Midbrain (tissue), 1 donor: ENCODE data around the gene PLEKHA7.
"Not testable (repeated sequence)": the region's sequence is repeated elsewhere in the genome, so short reads cannot be mapped to it uniquely, and the experiment has no call there.

Experiments used
- DNase-seq: peaks from one replicate; lab custom pipeline; 2025; lab: John Stamatoyannopoulos, UW

The PLEKHA7 gene

DNA sequence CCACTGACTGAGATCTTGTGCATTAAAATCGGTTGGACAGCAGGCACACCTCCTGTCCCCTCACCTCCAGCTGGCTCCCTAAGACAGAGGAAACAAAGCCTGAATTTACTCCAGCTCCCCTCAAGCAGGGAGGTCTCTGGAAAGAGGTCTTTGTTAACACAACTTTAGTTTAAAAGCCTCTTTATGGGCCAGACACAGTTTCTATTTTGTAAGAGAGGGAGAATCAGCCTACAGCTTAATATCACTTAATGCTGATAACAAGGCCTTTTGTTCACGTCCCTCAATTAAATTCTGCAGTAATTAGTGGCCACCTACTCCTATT lies 36.3 kb downstream of the PLEKHA7 start:
- DNase-seq, result no peak

DNA sequence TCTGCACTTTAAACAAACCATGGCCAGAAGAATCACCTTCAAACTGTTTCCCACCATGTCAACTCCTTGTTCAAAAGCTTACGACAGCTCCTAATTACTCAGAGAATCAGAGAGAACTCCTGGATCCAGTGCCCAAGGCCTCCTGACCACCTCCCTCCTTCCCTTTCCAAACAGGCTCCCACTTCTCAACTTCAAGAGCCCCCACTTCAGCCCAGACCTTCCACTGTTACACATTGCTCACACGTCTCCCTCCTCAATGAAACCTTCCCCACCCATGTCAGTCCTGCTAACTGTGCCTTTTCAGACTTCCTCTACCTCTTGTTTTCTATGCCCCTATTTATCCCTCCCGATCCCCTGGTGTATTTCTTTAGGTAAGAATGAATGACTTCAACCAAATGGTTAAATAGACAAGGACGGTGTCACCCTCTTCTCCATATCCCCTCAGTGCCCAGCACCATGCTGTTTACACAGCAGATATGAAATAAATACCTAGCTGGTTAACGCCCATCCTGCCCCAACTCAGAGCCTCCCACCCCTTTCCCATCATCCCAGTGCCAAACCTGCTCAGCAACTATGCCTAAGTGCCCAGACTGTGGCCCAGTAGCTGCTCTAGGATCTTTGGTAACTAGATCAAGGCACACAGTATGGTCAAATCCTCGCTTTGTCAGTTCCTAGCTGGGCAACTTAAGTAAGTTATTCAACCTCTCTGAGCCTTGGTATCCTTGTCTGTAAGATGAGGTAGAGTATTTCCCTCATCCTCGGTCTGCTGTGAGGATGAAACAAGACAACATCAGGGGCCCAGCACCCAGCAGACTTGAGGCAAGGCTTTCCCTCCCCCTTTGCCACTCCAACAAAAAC lies 36.8 kb downstream of the PLEKHA7 start:
- no peak for DNase-seq

DNA sequence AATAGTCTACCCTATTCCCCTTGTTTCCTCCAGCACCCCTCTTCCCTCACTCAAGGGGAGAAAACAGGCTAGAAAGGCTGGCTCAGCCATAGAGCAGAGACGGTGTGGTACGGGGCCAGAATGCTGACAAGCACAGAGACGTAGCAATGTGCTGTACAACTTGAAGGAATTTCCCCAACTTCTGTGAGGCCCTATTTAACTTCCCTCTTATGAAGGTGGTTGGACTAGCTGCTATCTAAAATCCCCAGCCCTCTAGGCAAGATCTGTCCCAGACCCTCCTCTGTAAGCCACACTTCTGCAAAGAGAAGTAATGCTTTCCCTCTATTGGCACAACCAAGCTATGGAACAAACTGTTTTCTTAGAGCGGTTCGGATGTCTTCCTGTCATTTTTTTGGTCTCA lies 37.8 kb downstream of the PLEKHA7 start:
- no peak for DNase-seq

DNA sequence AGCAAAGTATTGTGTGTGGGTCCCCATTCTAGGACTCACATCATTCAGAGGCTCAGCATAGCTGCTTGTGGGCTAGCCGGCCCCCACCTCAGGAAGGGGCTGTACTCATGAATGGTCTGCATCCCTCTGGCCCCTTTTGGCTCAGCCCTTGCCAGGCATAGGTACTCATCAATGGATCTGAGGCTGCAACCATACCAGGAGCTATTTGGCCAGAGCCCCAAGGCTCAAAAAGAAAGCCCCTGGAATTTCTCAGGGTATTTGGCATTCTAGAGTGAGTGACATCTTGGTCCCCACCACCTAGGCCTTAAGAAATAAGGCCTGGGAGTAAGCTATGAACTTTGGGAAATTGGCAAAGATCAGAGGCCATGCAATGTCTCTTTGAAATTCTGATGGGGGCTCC lies 38.3 kb downstream of the PLEKHA7 start:
- DNase-seq, result no peak

DNA sequence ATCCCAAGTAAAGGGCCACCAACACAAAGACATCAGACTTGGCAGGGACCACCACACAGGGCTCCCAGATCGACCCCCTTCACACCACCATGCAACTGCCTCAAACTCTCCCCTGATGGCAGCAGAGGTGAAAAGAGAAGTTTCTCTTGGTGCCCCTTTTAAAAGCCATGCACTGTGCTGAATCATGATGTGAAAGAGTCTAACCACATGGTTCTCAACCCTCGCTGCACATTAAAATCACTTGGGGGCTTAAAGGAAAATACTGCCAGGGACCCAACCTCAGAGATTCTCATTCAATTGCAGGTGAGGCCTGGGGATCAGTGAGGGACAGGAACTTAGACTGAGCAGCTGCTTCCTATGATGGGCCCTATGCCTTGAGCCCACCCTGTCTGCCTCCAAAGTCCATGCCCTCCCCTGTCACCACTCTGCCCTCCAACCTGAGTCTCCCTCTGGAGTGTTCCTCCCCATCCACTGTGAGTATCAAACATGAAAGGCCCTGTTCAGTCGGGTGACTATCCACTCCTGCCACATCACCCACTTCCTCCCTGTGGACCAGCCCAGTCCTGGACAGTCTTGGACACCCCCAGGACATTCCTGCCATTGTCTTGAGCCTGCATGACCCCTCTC lies 40.8 kb downstream of the PLEKHA7 start:
- no peak for DNase-seq

DNA sequence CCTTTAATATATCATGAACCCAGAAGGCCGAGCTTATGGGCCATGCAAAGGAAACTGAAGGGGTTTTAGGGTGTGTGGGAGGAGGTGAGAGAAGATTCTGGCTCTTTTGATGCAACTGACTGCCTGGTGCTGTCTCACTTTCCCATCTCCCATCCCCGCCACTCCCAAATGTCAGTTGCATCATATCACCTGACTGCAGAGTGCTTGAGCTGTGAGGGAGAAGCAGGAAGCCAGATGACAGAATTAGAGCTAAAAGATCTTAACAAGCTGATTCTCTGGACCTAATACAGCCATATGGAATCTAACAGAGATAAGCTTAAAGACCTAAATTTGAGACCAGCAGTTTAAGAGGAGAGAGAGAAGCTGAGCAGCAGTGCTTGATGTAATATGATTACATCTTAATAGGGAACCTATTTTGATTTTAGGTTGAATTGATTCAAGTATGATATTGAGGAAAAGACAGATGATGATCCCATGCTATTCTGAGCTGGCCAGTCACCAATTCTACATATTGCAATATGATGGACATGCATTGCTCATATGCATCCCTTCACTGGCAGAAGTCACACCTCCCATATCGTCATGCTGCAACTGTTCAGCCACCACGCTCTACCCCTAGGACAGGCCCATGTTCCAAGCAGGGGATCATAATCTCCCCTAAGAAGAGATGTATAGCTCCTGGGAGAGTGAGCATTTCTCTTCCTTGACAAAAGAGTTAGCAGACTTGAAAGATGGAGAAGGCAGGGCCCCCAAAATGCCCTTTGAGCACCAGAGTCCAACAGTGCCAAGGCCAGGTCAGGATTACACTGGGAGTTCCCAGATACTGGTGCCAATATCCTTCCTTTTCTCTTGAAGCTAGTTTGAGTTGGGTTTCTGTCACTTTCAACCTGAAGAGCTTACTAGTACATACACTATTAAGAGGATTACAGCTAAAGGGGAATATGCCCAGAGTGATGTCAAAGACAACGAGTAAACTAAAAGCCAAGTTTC lies 44.9 kb downstream of the PLEKHA7 start:
- no peak for DNase-seq

DNA sequence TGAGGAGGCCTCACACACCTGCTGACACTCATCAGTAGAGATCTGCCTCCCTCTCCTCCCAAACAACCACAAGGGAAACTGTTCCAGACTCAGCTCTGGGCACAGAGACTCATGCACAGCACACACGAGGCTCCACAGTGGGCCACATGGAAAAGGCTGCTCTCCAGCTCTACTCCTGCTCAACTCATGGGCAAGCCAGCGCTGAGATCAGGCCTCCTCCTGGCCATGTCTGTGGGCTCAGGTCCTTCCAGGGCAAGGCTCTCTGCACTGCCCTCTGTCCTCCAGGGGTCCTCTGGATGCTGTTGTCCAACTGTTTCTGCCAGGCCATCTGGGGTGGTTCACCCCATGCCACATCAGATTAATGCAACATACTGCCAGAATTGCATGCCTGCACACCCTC lies 46.0 kb downstream of the PLEKHA7 start:
- no peak for DNase-seq

DNA sequence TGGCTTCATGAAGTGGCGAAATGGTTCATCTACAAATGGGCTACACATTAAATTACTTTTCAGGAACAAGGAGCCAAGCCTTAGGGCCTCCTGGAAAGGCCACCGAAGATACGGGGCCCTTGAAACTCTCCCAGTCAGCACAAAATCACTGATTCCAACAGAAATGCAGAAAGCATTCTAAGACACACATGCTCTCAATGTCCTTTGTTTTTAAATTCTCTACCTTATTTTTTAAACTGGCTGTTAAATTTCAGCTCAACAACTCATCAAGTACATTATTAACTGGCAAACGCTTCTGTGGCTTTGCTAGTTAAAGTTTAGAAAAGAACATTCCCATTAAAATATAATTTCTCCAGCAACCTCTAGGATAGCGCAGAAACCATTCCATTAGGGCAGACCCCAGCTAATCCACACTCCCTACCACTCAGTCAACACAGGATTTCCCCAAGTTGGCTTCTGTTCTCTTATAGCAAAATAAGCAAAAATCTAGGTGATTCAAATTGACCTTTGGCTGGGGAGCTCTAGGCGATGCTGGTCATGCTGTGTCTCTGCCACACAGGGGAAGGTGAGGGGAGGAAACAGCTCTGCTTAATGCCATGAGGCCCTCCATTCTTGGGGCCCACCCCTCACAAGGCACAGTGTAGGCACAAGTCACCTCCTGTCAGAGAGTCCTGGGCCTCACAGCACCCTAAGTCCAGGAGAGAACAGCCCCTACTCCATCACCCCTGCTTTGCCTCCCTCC lies 47.1 kb downstream of the PLEKHA7 start:
- no peak for DNase-seq

DNA sequence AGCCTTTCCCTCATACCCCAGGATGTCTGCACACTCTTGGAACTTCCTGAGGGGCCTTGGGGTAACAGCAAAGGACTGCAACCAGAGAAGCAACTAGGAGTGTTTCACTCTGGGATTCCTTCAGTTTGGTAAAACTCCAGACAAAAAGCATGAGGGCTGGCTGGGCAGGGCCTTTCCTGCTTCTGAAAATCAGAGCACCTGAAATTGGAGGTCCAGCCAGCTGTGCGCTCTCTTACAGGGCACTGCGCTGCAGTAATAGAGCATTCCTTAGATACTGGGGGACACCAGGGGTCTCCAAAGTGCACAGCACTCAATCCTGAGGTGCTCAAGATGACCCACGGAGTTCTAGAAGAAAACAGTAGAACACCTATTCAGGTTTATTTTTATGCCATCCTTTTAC lies 49.7 kb downstream of the PLEKHA7 start:
- DNase-seq, result no peak

DNA sequence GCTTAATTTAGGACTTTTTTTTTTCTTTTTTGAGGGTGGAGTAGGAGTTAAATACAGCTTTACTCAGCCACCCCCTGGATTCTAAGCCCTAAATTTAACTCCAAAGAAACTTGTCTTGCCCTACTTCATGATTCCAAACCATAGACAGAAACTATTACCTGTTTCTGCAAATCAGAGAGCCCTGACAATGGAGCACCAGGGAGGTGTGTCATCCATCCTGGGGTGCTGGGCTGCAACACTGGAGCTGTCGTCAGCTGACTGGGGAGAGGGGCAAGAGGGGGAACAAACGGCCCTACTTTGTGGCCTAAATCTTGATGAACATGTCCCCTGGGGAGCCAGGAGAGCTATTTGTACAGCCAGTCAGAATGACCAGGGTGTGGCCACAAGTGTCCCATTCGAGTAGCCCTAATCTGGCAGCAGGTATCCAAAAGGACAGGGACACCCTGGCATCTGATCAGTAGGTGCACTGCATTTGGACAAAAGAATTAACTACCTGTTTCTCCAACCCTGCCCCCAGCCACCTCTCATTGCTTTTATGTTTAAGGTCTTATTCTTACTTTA lies 50.8 kb downstream of the PLEKHA7 start:
- DNase-seq, result no peak

DNA sequence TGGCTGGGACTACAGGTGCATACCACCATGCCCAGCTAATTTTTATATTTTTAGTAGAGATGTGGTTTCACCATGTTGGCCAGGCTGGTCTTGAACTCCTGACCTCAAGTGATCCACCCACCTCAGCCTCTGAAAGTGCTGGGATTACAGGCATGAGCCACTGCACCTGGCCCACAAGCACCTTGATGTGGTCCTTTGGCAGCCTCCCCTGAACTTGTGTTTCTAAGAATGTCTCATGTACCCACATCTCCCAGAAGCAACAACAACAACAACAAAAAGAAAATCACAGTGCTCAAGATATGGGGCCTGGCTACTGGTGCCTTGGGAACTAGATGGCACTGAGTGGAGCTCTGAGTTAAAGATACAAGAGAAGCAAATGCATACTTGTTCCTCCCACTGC lies 51.6 kb downstream of the PLEKHA7 start:
- not testable (repeated sequence) for DNase-seq

DNA sequence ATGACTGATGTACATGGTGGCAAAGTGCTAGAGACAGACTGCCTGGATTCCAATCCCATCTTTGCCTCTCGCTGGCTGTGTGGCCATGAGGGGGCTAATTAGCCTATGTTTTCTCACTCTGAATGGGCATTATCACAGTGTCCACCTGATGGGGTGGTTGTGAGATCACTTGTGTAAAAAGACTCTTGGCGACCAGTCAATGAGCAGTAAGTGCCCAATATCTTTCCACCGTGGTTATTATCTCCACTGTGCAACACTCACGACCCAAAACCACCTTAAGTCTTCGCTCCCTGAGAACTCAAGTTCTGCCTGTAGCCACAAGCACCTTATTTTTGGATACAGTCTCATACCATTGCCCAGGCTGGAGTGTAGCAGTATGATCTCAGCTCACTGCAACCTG lies 52.1 kb downstream of the PLEKHA7 start:
- DNase-seq, result no peak

DNA sequence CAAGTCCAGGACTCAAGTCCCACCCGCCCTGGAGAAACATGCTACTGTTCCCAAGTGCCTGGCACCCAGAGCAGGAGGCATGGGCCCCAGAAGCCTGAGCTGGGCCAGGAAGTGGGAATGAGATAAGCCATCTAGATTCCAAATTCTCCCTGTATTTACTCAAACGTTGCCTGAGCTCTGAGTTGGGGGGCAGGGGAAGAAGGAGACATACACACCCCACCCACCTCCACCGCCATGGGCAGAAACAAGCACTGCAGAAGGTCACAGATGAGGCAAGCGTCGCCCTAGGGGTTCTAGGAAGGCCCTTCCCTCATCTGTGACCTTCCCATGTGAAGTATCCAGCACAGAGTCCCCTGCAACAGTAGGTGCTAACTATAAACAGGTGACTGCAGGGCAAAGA lies 54.0 kb downstream of the PLEKHA7 start:
- no peak for DNase-seq

DNA sequence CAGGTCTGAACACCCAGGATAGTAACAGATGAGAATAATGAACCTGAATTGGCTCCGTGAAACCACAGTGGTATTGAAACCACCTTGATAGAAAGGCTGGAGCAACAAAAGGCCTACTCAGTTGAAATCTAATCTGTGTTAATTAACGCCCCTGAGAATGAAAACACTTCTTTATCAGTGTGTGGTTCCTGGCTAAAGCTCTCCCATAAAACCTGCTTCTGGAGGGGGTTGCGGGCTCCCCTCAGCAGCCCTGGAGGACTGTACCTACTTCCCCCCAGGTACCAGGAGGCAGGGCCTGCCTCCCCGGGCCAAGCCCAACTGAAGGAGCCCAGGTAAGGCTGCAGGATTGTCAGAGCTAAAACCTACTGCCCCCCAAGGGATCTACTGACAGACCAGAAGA lies 54.6 kb downstream of the PLEKHA7 start:
- DNase-seq, result no peak

DNA sequence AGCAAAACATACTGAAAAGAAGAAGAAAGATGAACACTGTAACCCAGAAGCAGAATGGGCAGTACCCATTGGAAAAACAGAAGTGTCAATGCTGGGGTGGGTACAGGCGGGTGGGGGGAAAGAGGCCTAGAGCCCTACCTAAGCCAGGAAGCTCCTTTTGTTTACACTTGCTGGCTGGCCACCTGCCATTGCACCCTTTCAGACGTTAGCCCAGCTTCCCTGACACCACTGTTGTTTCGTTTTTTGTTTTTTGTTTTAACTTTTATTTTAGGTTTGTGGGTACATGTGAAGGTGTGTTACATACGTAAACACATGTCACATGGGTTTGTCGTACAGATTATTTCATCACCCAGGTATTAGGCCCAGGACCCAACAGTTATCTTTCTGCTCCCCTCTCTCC lies 55.4 kb downstream of the PLEKHA7 start:
- DNase-seq, result no peak

DNA sequence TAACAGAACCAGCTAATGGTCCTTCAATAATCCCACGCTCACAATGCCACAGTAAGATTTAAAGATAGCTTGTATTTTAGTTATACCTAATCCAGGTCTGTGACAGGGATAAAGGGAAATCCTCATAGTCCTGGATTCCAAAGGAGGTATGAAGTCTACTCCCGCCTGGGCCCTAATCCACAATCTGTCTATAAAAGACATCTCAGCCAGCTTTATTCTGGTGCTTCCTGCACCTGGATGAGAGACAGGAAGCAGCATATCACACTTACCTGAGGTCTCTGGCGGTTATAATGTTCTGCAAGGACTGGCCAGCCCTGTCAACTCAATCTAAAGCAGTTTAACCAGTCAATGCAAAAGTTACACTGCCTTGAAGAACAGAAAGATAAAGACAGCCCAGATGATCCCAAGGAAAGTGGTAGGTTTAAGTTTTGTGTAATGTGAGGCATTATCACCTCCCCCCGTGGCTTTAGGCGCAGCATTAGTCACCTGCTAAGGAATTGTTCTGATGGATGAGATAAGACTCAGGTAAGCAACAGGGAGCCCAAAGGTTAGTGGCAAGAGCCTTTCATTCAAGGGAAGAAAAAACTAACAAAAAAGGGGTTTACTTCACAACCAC lies 57.6 kb downstream of the PLEKHA7 start:
- no peak for DNase-seq

DNA sequence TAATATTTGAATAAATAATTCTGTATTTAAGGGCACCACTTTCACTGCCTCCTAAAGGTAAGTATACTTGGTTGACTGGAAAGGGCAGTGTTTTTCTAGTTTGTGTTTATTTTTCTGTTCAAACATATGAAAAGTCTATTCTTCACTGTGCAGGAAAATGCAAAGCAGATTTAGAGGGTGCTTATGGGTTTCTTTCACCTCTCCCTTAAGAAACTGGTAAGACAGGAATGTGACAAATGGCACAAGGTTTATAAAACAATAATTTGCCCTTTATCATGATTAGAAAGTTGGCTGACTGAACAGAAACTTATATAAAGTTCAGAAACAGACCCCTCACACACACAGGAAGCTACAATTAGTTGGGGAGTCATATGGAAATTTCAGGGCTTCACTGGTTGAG lies 60.6 kb downstream of the PLEKHA7 start:
- no peak for DNase-seq

DNA sequence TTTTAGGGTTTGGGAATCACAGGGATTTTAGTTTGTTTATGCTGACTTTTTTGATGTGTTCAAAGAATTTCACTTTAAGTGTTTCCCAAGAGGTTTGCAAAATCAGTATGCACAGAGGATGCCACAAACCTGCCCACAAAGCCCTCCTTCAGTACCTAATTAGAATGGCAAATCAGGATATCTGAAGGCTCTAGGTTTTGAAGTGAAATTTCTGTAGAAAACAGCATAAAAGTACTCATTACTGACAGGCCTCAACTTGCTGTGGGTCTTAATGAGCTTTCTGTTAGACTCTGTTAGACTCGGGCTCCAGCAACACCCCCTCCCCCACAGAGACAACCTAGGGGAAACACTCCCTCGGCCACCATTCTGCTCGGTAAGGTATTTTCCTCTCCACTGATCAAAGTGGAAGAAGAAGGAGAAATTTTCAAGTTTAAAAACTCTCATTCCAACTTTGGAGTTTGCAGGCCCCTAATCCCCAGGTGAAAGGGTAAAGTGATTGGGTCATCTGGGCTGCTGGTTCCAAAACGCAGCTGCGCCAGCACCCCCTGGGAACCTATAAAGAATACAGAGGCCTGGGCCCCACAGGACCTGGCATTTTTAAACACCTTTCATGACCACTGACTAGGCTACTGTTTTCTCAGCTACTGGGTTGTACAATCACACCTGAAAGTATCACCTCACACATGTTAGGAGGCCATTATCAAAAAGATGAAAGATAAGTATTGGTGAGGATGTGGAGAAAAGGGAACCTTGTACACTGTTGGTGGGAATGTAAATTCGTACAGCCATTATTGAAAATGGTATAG lies 67.5 kb downstream of the PLEKHA7 start:
- DNase-seq, result no peak

DNA sequence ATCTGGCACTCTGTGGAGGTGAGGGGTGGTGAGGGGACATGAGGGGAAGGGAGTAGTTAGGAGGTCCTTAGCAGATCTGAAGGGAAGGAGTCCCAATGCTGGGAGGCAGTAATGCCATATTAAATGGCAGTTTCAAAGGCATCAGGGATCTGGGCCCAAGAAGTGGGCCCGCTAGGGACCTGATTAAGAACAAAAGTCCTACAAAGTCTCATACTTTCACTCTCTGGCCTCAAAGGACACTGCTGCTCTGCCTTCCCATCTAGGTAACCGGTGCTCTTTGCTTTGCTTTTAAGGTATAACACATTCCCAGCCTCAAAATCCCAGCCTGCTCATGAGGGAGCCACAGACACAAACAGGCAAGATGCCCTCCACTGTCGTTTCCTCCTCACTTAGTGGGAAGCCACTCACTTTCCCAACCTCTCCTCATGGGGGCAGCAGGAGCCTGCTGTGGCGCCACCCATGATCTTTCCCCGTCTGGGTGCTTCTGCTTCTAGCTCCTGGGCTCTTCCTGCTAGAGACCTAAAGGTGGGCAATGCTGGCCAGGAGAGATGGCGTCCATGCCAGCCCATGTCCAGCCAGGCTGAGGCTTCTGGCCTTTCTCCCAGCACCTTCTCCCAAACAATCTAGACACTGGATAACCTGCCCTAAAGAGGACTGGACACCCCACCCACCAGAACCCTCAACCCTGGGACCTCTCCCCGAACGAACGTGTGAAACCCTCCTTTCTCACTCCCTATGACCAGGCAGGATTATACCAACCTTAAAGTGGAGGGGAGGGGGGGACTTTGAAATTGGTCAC lies 68.3 kb downstream of the PLEKHA7 start:
- DNase-seq, result peak; percentile 72
